GM18517 (cell line): Measurements from ENCODE around the gene GMPPA.

Source experiments
- ATAC-seq: cut with Tn5 transposase; IDR thresholded peaks from one replicate; pipeline ENCODE4 v1.9.1; 2021; ENCODE audit warnings: mild to moderate bottlenecking, moderate library complexity; ENCODE audit not compliant: unreplicated experiment

The GMPPA gene

GRCh38 chr2:219537657-219538488 is 39.2 kb downstream of the GMPPA start:
- no peak for ATAC-seq

DNA sequence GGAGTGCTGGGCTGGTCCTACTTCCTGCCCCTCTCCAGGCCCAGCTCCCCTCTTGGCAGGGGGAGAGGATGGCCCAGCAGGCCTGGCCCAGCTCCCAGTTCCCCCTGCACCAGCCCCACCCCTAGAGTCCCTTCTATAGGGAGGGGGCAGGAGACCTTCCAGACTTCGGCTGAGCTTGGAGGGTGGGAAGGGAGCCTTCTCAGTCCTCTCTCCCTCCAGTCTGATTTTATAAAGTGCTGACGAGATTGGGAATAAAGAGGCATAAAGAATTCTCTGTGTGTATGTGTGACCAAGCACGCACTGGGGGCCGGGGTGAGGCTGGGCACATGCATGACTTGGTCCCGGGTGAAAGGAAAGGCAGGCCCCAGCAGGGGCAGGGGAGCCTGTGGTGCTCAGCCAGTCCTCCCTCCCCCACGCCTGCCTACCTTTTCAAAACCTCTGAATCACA is 39.8 kb downstream of the GMPPA start:
- ATAC-seq = no peak

DNA sequence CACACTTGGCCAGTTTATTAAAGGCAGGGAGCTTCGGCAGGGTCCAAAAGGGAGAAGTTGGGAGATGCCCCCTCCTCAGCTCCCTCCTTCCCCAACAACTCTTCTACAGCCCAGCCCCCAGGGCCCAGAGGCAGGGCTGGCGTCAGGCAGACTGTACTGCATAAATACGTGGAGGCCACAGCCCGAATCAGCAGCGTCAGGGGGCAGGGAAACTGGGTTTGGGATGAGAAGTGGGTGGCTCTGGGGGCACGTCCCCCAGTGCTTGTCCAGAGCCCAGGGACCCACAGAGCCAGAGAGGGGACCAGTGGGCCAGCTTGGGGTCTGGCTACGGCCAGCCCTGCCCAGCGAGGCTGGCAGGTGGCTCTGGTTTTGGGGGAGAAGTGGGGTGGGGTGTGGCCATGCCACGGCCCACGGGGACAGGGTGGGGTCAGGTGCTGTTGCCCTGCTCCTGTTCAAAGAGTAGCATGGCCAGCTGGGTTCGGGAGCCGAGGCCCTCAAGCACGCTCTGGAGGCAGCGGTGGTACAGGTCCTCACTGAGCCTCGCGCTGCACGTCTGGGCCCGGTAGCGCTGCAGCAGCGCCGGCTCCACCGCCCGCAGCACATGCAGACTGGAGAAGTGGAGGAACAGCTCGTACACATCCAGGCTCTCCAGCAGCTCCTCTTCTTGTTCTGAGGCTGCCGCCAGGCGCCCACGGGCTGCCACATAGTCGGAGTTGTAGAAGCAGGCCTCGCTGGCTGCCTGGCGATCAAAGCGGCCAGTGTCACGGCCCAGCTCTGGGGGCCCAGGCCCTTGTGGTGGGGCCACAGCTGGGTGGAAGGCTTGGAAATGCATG is 40.5 kb downstream of the GMPPA start:
- no peak for ATAC-seq

DNA sequence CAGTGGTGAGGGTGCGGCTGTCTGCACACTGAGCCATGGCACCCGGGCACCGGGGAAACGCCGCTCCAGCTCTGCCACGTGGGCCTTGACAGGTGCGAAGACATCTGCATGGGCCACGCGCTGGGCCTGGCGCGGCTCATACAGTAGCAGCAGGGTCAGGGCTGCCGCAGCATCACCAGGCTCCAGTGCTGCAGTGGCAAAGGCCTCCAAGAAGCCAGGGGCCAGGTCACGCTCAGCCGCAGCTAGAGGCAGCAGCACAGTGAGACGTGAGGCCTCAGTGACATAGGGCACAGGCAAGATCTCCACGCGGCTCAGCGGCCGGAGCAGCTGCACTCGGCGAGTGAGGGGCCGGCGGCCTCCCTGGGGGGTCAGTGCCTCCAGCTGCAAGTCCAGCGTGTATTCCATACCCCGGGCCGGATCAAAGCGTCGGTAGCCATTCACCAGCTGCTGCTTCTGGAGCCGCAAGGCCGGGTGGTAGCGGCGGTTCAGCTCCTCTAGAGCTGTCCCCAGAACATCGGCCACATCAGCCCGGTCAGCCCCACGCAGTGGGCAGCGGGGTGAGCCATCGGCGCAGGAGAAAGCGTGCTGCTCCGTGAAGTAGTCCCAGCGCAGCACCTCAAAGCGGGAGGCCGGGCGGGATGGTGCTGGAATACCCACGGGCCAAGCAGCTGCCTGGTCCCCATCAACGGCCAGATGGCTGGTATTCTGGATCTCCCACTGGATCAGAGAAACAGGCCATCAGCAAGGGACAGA is 41.4 kb downstream of the GMPPA start:
- ATAC-seq = no peak

DNA sequence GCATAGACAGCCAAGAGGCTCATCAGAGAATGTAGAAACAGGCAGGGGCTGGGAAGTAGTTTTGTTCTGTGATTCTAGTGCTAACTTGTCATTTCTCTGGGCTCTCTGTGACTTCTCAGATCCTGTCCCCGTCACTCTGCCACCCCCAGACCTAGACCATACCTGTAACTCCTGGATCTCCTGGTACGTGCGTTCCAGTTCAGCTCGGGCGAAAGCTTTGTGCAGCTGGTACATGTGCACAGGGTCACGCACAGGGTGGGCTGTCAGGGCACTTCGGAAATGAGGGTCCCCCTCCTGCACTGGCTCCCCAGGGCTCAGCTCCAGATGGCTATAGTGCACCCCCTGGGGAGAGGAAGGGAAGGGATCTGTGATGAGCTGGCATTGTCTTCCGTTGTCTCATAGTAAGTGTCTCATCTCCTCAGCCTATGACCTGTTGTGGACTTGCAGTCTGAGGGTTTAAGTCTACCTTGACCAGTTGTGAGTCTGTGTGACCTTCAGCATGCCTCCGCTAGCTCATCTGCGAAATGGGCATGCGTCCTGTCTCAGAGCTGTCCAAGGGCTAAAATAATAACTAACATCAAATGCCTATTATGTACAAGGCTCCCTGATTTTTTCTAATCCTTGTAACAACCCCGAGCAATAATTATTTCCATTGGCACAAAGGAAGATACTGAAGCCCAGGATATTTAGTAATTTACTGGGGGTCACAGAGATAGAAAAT is 42.3 kb downstream of the GMPPA start:
- no peak for ATAC-seq

DNA sequence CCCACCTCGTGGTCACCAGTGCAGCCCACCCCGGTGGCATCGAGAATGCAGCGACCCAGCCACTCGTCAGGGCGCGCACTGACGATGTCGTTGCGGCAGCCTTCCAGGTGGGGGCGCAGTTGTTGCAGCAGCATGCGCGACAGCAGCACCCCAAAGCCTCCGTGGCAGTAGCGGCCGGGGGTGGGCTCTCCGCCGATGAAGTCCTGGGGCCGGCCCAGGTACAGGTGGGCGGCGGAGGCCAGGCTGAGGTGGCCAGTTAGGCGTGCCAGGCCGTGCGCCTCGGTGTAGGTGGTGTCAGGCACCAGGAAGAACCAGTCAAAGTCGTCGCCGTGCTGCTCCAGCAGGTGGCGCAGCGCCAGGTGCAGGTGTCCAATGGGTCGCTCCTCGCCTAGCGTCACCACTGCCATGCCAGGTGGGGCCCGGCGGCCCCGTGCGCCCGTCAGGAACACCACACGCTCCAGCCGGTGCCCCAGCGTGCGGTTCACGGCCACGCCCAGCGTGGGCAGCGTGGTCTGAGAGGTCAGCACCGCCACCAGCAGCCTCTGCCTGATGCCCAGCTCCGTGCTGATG is 43.0 kb downstream of the GMPPA start:
- peak; percentile 62 for ATAC-seq

DNA sequence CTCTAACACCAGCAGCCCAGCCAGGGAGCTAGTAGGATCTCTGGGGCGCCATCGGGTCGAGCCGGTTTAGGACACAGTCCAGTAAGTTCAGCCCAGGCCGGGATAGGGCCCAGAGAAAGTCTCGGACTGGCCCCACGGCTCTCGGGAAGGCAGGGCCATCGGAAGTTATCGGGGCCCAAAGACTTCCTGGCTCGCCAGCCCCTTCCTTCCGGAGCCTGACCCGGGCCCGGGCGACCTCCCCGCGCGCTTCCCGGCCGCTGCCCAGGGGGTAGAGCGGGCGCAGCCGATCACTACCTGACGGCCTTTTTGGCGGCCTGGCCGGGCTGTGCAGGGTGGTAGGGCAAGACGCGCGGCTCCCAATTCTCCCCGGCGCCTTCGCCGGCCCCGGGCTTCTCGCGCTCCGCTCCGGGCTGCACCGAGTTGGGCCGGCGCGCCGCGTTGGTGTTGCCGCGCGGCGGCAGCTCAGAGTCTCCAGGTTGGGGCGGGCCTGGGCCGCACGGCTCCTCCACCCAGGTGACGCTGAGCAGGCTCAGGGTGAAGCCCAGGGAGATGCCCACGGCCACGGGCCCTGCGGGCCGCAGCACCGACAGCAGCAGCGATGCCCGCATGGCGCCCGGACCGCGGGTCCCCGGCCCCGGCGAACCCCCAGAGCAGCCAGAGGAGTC is 44.4 kb downstream of the GMPPA start:
- ATAC-seq = peak; percentile 33

DNA sequence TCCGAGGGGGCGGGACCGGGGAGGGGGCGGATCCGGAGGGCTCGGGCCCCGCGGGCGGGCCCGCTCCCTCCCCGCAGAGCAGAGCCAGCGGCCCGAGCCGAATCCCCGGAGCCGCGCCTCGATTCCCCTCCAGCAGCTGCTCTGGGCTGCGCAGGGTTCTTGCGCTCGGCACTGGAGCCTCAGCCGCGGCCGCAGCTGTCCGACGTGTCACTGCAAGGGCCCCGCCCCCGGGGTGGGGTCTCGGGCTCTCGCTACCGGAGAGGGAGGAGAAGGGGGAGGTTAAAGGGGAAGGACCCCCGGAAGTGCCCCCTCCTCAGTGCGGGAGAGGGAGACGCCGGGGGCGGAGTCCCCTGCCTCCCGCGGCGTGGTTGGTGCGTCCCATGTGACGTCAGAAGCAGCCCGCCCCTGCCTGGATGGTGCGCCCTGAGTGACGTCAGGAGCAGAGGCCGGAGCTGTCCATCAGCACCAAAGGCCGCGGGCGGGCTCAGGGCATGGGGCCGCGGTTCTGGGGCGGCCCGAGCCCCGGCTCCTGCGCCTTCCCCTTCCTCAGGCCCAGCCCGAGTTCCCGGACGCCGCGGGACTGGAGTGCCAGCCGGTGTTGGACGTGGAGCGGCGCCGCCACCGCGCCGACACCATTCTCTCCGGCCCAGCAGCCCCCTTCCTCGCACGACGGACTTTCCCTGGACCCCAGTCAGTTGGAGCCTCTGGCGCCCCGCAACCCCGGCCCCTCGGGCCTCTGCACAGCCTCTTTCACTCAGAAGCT is 45.1 kb downstream of the GMPPA start, which contains the start of the genes CHPF and TMEM198:
Gene CHPF, minus strand, starts transcription at position 214 of the 763 bp plus-strand sequence. CDS start 271 bp downstream, outside the sequence.
Gene TMEM198, plus strand, starts transcription at position 433 of the 763 bp plus-strand sequence. CDS start 700 bp downstream, outside the sequence.
- peak; percentile 68 for ATAC-seq

DNA sequence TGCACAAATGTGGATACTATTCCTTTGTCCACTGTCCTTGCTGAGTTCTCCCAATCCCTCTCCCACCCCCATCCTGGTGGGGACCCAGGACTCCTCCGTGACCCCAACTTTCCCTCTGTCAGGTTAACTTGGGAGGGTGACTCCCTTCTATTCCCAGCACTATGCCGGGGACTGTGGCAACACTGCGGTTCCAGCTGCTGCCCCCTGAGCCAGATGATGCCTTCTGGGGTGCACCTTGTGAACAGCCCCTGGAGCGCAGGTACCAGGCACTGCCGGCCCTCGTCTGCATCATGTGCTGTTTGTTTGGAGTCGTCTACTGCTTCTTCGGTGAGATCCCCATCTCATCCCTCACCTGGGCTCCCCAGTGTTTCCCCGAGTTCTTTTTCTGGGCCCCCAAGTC is 45.9 kb downstream of the GMPPA start:
- ATAC-seq = no peak

- no peak for ATAC-seq
Observed at GRCh38 chr2:219545295-219545942, 46.7 kb downstream of the GMPPA start.

DNA sequence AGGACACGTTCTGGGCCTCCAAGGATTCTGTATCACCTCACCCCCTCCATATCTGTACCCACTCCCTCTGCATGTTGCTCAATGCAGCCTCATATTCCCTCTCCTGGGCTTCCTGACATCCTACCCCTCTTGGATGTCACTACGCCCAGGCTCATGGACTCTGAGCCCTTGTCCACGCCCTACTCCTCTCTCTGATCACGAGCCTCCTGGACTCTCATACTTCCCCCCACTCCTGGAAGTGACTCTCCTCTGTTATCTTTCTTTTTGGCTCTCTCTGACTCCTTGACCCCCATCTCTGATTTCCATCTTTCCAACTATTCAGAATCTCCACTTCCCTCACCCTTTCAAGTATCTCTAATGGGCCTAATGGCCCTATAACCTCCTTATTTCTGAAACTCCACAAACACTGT is 47.3 kb downstream of the GMPPA start:
- no peak for ATAC-seq

DNA sequence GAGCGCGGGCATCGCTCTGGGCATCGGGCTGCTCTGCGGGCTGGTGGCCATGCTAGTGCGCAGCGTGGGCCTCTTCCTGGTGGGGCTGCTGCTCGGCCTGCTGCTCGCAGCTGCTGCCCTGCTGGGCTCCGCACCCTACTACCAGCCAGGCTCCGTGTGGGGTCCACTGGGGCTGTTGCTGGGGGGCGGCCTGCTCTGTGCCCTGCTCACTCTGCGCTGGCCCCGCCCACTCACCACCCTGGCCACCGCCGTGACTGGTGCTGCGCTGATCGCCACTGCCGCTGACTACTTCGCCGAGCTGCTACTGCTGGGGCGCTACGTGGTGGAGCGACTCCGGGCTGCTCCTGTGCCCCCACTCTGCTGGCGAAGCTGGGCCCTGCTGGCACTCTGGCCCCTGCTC is 48.9 kb downstream of the GMPPA start:
- no peak for ATAC-seq

DNA sequence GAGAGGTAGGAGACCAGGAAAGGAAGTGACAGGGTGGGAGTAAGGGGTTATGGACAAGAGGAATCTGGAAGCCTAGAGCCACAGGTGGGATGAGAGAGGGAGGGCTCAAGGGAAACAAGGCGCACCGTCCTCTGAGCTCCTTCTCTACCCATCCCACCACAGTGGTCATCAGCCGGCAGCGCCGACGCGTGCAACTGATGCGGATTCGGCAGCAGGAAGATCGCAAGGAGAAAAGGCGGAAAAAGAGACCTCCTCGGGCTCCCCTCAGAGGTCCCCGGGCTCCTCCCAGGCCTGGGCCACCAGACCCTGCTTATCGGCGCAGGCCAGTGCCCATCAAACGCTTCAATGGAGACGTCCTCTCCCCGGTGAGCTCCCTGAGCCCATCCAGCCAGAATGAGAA is 50.3 kb downstream of the GMPPA start:
- ATAC-seq = no peak

GRCh38 chr2:219549619-219550018 is 50.9 kb downstream of the GMPPA start:
- no peak for ATAC-seq

- ATAC-seq = peak; percentile 16
Observed at GRCh38 chr2:219551441-219552381, 53.0 kb downstream of the GMPPA start.

DNA sequence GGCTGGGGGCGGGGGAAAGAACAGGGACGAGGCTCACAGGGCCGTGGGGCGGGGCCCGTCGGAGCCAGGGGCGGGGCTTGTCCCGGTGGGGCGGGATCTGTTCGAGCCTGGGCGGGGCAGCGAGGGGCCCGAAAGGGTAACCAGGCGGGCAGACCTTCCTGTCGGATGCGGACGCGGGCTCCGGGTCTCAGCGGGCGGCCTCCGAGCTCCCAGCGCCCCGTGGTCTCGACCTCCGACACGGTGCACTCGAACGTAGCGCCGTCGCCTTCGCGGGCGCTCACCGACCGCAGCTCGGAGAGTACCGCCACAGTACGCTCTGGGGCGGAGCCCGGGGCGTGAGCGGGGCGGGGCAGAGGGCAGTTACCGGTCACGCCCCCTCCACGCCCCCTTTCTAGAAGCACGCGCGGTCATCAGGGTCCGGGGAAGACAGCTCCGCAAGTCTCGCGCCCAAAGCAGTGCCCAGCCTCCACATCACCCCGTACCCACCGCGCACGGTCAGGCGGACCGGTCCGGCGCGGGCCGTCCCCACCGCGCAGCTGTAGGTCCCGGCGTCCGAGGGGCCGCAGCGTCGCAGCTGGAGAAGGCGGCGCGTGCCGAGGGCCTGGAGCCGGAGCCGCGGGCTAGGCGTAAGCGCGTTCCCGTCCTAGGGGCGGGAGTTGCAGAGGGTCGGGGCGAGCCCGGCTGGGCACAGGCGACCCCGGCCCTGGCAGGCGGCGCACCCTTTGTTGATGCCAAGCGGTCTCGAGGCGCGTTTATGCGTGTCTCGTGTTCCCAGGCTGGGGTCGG is 53.9 kb downstream of the GMPPA start:
- peak; percentile 90 for ATAC-seq

GRCh38 chr2:219553168-219553417 is 54.4 kb downstream of the GMPPA start:
- no peak for ATAC-seq
